22Rv1 (cell line): ENCODE data around the gene ULK2.

Experiments
- H3K27ac ChIP-seq: fragments of 450-650 bp; 2 replicates; pipeline ENCODE4 v1.5.1; 2017
- CTCF ChIP-seq: fragments of 450-650 bp; IDR thresholded peaks from 2 replicates; pipeline ENCODE4 v1.5.1; 2017; ENCODE audit warnings: mild to moderate bottlenecking
- ZFX ChIP-seq: fragments of 450-650 bp; IDR thresholded peaks from 2 replicates; pipeline ENCODE4 v1.6.1; 2017; ENCODE audit warnings: antibody characterized with exemption, borderline replicate concordance

ULK2 gene

DNA sequence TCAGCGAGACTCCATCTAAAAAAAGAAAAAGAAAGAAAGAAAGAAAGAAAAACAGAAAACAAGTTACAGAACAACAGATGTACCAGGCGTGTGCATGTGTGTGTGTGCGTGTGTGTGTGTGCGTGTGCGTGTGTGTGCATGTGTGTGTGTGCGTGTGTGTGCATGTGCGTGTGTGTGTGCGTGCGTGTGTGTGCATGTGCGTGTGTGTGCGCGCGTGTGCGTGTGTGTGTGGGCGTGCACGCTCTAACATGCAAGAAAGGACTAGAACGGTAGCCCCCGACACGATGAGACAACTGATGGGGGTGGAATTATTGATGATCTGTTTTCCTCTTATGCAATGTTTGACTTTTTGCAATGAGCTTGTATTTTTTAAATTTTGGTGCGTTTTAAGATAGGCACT, 121.2 kb downstream of the ULK2 start:
- H3K27ac ChIP-seq: no peak overlapping the region
- TF ChIP-seq ZFX: no peak
- no peak for TF ChIP-seq CTCF

DNA sequence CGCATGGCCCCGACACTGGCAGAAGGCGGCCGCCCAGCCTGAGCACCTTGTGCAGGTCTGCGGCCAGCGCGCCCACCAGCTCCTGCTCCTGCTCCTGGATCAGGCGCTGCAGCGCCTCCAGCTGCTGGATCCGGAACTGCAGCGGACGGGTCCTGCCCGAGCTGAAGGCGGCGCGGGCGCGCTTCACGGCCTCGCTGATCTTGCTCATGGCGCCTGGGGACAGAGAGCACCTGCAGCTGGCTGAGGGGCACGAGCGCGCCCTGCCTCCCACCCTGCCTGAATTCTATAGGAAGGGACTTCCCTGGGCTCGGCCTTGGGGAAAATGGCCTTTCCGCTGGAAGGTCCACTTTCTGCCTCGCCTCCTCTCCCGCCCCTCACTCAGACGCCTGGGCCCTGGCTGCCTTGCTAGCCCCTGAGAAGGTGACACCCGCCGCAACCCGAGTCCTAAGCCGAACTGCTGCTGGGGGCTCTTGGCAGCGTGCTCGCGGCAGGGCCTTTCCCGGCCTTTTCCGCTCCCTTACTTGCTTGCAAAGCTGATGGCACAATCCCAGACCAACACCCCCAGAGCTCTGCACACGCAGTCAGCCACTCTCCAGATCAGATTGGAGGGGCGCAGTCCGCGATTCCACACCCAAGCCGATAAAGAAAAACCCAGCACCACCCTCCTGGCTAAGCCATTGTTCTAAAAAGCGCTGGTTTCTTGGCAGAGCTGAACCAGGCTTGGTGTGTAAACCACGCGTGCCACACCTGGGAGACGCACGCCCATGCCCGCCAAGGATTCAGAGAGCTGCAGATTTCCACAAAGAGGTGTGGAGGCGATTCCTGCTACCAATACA, 122.6 kb downstream of the ULK2 start:
- H3K27ac ChIP-seq: no peak overlapping the region
- TF ChIP-seq ZFX (no peak), CTCF (peak; percentile 97)

- TF ChIP-seq ZFX (no peak), CTCF (no peak)
- H3K27ac ChIP-seq: no peak overlapping the region
These were observed 123.2 kb downstream of the ULK2 start for GRCh38 chr17:19744492-19744891.

- no peak for TF ChIP-seq ZFX
- TF ChIP-seq CTCF: no peak
- no peak overlapping the region for H3K27ac ChIP-seq
These were observed 124.3 kb downstream of the ULK2 start for GRCh38 chr17:19743101-19744100.

GRCh38 chr17:19742495-19742894, 125.2 kb downstream of the ULK2 start:
- TF ChIP-seq CTCF (no peak), ZFX (no peak)
- no peak overlapping the region for H3K27ac ChIP-seq

GRCh38 chr17:19741832-19742457, 125.8 kb downstream of the ULK2 start:
- TF ChIP-seq ZFX: no peak
- TF ChIP-seq CTCF: no peak
- no peak overlapping the region for H3K27ac ChIP-seq

- TF ChIP-seq CTCF (no peak), ZFX (no peak)
- H3K27ac ChIP-seq: no peak overlapping the region
These were observed 126.8 kb downstream of the ULK2 start for GRCh38 chr17:19740933-19741332.
